SK-N-MC (cell line): ENCODE data around the gene TSPOAP1.

Experiments used
- DNase-seq: peaks from one replicate; pipeline ENCODE4 v3.0.0-alpha.2; 2011; ENCODE audit warnings: low read depth, low spot score
- H3K27ac ChIP-seq: fragments of 200-600 bp; sonication (generic); 2 replicates; pipeline ENCODE4 v1.5.1; 2016; ENCODE audit warnings: mixed run types
- H3K36me3 ChIP-seq: fragments of 200-600 bp; sonication (generic); 2 replicates; pipeline ENCODE4 v1.6.1; 2017; ENCODE audit warnings: antibody characterized with exemption, low read length, mixed read lengths; ENCODE audit not compliant: insufficient read depth
- H3K4me3 ChIP-seq: fragments of 200-600 bp; sonication (generic); 2 replicates; pipeline ENCODE4 v1.5.1; 2016
- H3K9ac ChIP-seq: fragments of 200-600 bp; sonication (generic); 2 replicates; pipeline ENCODE4 v1.8.0; 2017; ENCODE audit warnings: mixed run types, mixed read lengths; ENCODE audit not compliant: insufficient read length
- H3K9me3 ChIP-seq: fragments of 200-600 bp; sonication (generic); 2 replicates; pipeline ENCODE4 v1.6.1; 2017; ENCODE audit warnings: low read depth, mild to moderate bottlenecking, antibody characterized with exemption, low read length, moderate library complexity, mixed read lengths
- EZH2 ChIP-seq: fragments of 200-600 bp; sonication (generic); IDR thresholded peaks from one replicate; pipeline ENCODE4 v1.6.1; 2017; ENCODE audit warnings: antibody characterized with exemption
- FOXP2 ChIP-seq: optimal IDR thresholded peaks from 2 replicates; pipeline ENCODE3; 2011; ENCODE audit warnings: mild to moderate bottlenecking, moderate library complexity; ENCODE audit not compliant: insufficient read depth; ENCODE audit errors: extremely low read length, control extremely low read depth
- POLR2AphosphoS5 ChIP-seq: IDR thresholded peaks from 2 replicates; pipeline ENCODE4 v1.6.1; 2012; ENCODE audit warnings: mild to moderate bottlenecking, low read depth, low read length, borderline replicate concordance

TSPOAP1 gene

DNA sequence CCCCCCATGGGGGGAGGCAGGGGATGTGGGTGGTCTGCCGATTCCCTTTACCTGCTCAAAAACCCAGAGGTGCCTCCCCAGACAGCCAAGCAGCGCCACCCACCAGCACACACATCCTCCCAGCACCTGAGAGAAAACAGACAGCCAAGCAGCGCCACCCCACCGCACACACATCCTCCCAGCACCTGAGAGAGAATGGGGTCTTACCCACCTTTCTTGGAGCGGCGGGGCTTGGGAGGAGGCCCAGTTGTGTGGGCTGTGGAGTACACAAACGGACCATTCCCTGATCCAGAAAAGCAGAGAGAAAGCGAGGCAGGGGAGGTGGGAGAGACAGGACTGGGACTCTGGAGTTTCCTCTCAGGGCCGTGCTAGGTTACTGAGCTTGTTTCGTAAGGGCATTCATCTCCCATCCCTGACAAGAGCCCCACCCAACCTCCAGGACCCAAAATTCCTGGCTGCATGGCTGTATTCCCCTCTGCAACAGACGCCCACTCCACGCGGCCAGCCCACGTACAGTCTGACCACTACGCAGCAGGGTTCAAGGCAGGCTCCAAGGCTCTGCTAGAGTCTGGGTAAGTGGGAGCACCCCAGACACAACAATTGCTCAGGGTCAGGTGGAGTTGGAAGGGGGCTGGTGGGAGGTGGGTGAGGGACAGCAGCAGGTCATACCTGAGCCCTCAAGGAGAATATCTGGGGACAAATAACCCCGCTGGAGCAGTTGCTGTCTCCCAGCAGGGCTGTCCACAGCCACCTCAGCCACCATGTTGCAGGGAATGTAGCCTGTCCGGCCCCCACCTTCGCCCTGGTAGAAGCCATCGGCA is 22.3 kb downstream of the TSPOAP1 start:
- no peak for DNase-seq
- Histone ChIP-seq H3K9me3 (no peaks in the 10 kb centered on the region), H3K4me3 (no peak overlapping the region), H3K27ac (no peak overlapping the region), H3K9ac (no peak overlapping the region), H3K36me3 (no peaks in the 10 kb centered on the region)
- no peak for TF ChIP-seq FOXP2
- no peak for TF ChIP-seq POLR2AphosphoS5
- TF ChIP-seq EZH2 = no peak

DNA sequence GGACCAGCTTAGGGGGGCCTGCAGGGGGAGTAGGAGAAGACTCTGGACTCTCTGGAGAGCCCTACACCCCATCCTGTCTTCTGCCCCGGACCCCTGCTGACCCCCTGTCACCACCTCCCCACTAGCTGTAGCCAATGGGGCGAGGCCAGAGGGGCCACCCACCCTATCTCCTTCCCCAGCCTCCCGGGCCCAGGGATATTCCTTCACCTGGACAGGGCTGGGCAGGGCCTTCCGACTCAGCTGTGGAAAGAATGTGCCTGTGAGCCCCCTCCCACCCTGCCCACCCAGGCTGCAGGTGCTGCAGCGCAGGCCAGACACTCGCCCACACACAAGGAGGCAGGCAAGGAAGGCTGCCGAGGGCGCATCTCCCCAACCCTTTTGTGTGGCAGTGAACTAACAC is 23.0 kb downstream of the TSPOAP1 start:
- no peaks in the 10 kb centered on the region for H3K9me3 ChIP-seq
- TF ChIP-seq POLR2AphosphoS5 (no peak), FOXP2 (no peak), EZH2 (no peak)
- no peak overlapping the region for H3K27ac ChIP-seq
- no peak for DNase-seq
- no peak overlapping the region for H3K9ac ChIP-seq
- no peaks in the 10 kb centered on the region for H3K36me3 ChIP-seq
- no peak overlapping the region for H3K4me3 ChIP-seq

DNA sequence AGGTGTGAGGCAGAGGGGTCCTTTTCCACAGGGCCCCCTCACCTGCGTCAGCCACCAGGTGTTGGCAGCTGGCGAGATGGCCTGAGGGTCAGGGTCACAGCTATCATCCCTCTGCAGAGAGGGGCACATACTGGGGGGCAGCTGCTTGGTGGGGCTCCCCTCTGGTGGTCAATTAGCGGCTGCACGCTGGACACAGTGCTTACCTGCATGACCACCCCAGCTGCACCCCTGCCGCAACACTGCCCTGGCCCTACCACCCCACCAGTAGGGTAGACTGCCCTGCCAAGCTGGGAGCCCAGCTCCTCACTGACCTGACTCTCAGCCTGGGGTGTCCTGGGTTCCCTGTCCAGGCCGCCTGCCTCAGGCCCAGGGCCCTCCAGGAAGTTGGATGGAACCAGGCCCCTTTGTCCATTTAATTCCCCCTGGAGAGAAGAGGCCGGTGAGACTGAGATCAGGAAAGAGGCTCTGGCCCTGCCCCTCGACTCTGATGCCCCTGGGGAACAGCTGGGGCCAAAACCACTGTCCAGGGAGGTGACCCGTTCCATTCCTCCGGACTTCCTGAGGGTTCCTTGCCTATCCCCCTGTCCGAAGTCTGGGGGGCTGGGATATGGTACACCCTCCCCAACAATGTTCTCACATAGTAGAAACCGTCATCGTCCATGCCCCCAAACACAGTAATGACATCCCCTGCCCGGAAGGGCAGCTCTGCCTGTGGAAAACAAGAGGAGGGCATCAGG is 23.7 kb downstream of the TSPOAP1 start:
- Histone ChIP-seq H3K4me3 (no peak overlapping the region), H3K27ac (no peak overlapping the region), H3K9ac (no peak overlapping the region), H3K36me3 (no peaks in the 10 kb centered on the region), H3K9me3 (no peaks in the 10 kb centered on the region)
- no peak for DNase-seq
- TF ChIP-seq EZH2 (no peak), POLR2AphosphoS5 (no peak), FOXP2 (no peak)

DNA sequence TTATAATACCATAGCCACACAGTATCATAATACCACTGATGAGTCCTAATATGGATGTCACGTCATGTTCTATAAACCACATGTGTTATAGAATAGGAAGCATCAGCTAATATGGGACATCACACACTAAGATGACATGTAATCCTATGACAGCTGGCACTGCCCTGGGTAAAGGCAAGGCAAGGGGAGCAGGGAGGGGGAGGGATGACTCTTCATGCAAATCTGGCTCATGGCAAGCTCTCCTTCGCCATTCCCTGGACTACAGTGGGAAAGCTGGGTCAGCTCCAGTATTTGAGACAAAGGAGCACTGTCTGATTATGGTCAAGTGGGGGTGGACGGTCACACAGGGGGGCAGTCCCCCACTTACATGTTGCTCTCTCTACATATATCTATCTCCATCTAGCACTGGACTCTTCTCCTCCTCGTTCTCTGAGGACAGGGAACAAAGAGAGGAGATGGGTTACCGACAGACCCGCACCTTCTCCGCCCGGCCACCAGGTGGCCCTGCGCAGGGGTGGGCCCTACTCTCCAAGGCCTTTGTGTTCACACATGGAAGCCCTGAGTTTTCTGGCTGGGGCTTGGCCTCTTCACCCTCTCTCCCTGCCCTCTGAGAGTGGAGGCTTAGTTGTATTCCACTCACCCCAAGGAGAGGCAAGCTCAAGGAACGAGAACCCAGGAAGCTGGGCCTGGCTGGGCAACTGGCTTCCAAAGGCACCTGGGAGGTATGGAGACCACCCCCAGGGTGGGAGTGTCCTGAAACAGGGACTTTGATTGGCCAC is 24.4 kb downstream of the TSPOAP1 start:
- no peak overlapping the region for H3K4me3 ChIP-seq
- DNase-seq = no peak
- H3K36me3 ChIP-seq = no peaks in the 10 kb centered on the region
- no peak for TF ChIP-seq POLR2AphosphoS5
- TF ChIP-seq FOXP2 = no peak
- no peak for TF ChIP-seq EZH2
- H3K9me3 ChIP-seq = no peaks in the 10 kb centered on the region
- no peak overlapping the region for H3K27ac ChIP-seq
- H3K9ac ChIP-seq = no peak overlapping the region

DNA sequence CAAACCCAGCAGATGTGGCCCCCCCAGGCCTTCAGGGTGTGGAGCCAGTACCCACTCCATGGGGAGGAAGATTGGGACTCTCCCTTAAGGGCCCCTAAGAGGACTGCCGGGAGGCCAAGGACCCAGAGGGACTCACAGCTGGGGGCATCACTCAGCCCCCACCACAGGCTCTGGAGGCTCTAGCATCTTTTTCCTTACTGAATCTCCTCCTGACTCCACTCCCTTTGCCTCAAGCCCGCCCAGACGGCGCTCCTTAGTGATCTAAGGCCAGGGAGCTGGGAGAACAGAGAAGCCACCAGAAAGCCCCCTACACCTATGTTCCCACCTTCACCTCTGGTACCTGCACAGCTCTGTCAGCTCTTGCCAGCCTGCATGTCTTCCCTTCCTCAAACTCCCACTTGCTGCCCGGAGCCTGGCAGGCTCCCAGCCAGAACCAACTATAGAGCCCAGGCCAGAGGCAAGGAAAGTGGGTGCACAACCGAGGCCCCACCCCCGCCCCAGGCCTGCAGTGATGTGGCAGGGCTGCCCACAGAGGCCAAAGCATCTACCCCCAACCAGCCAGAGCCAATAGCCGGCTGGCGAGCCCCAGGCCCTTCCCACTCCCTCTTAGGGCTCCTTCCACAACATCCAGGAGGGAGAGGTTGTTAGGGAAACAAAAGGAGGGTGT is 25.5 kb downstream of the TSPOAP1 start:
- no peak for DNase-seq
- Histone ChIP-seq H3K27ac (no peak overlapping the region), H3K4me3 (no peak overlapping the region)

DNA sequence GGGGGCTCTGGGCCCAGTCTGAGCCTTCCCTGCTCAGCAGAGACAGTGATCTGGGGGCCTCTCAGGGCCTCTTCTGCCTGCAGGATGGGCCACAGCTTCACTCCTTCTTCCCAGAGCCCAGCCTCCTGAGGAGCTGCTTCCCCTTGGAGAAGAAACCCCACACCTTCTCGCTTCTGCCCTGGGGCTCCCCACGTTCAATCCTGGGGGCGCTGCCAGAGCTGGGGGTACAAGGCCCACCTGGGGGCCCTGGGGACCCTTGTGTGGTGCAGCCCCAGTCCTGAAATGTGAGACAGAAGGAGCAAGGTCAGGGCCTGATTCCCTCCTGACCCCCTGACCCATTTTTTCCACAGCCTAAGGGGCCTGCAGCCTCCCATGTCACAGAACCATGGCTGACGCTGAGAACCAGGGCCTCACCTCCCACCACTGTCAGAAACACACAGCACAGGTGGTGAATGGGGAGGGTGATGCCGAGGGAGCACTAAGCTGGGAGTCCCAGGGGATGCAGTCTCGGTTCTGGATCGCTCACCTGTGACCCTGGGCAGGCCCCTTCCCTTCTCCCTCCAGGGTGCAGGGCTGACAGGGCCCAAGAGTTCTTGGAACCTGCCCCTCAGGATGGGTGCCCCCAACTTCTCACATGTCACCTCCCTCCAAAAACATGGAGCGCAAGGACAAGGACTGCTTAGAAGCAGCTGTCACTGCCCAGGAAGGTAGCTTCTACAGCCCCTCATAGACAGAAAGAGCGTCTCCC is 26.2 kb downstream of the TSPOAP1 start:
- Histone ChIP-seq H3K9ac (no peak overlapping the region), H3K27ac (no peak overlapping the region), H3K36me3 (no peaks in the 10 kb centered on the region), H3K9me3 (no peaks in the 10 kb centered on the region), H3K4me3 (no peak overlapping the region)
- DNase-seq = no peak
- TF ChIP-seq FOXP2 (no peak), POLR2AphosphoS5 (no peak), EZH2 (no peak)

More for the DNA sequence above, 25.5 kb downstream of the TSPOAP1 start:
- TF ChIP-seq EZH2 (no peak), FOXP2 (no peak), POLR2AphosphoS5 (no peak)
- Histone ChIP-seq H3K9ac (no peak overlapping the region), H3K36me3 (no peaks in the 10 kb centered on the region), H3K9me3 (no peaks in the 10 kb centered on the region)

DNA sequence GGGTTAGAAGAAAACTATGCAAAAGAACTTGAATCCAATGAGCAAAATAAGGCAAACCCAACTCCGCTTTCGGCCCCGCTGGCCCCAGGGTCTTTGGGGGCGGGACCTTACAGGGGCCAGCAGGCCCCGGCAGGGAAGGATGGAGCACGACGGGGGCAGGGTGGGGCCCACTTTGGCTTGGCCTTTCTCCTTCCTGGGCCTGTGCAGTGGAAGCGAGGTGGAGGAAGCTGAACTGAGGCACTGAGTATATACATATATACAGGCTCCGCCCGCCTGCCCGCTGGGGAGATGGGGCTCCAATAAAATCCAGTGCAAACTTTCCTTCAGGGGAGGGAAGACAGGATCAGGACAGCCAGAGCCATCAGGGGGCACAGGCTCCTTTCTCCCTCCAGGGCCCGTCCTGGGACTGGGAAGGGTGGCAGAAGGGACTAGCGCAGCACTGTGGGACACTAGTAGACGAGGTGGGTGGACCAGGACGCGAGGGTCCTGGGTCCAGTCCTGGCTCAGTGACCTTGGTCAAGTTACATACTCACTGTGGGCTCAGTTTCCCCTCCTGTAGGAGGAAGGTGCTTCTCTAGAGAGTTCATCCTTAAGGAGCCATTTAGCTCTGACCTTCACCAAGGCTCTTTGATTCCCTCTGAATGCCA is 27.0 kb downstream of the TSPOAP1 start:
- no peak overlapping the region for H3K27ac ChIP-seq

More for the DNA sequence above, 27.0 kb downstream of the TSPOAP1 start:
- Histone ChIP-seq H3K9ac (no peak overlapping the region), H3K9me3 (no peaks in the 10 kb centered on the region), H3K36me3 (no peaks in the 10 kb centered on the region), H3K4me3 (no peak overlapping the region)
- no peak for DNase-seq
- TF ChIP-seq EZH2 (no peak), FOXP2 (no peak), POLR2AphosphoS5 (no peak)
